ENCODE results near the gene JAML.

GRCh38 chr11:118223992-118224391 lies 819 bp downstream of the JAML start:
- no peak for TF ChIP-seq POLR2AphosphoS5 (IDR thresholded peaks at IDR 0.05)
- no peak for TF ChIP-seq EP300 (conservative IDR thresholded peaks at IDR 0.05; ENCODE audit: poor library complexity, severe bottlenecking)
- no peak for TF ChIP-seq EZH2 (IDR thresholded peaks at IDR 0.05; ENCODE audit: borderline replicate concordance, insufficient read depth, low read length, poor library complexity, severe bottlenecking)

Data from neural cell (in vitro differentiated cells).